Measurements from ENCODE around the gene DMD.

GRCh38 chrX:33078273-33078672, 133.1 kb downstream of the DMD start:
- TF ChIP-seq CTCF (conservative IDR thresholded peaks at IDR 0.05): no peak
- TF ChIP-seq EZH2 (IDR thresholded peaks at IDR 0.05; ENCODE audit: low read depth): no peak
